Stimulated activated CD8-positive, alpha-beta memory T cell treated with anti-CD3 and anti-CD28 coated beads, Interleukin-2, amount 100 ng/mL, for 48 hours (primary cell): Measurements from ENCODE around the gene ERC2.

Experiments
- DNase-seq, 2 donors: peaks; one replicate each; pipeline ENCODE4 v3.0.0-alpha.2; 2020; ENCODE audit warnings: low read depth in 2 of 2

ERC2 gene

DNA sequence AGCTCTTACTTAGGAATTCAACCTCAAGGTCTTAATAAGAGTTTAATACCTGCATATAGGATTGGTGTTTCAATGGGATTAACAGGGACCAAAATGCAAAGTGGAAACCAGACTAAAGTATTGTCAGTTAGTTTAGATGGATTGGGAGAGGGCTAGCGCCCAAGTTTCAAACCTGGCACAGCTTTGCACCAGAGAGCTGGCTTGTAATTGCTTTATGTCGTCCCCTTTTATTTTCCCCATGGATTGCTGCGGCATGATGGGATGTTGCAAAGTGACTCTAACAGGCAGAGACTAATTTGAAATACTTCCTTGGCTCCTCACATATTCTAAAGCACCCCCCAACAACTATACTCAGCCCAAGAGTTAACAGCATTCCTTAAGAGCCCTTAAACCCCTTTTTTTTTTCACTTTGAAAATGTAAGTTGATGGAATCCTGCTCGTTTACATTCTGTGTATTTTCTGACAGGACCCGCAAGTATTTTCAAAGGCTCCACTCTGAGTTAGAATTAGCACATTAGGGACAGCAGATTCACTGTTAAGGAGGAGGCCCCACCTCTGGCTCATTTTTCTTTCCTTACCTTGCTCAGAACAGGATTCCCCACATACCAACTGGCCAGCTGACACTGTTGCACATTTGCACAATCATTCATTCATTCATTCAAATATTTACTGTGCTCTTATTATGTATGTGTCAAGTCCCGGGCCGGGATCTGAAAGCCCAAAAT lies 214.2 kb downstream of the ERC2 start:
- DNase-seq: no peak

DNA sequence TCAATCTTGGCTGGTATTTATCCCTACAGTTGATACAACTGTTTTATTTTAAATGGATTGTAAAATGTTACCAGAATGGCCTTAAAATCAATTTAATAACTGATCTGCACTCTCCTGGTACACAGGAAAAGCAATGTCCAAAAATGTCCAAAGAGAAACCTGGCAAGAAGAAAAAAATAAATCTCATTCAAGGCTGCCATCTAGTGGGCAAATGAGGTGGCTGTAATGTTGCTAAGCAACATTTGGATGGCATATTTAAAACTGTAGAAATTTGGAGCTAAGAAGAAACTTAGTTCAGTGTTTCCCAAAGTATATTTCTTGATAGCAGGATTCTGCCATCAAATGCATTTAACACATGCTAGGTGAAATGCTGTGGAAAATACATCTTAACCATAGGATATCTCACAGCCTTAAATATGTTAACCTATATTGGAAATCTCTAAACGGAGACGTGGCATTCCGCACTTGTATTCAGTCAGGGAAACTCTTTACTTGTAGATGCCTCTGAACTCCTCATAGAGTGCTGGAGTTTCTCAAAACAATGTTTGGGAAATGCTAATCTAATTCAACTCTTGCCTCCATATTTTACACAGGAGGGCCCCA lies 216.8 kb downstream of the ERC2 start:
- no peak for DNase-seq

DNA sequence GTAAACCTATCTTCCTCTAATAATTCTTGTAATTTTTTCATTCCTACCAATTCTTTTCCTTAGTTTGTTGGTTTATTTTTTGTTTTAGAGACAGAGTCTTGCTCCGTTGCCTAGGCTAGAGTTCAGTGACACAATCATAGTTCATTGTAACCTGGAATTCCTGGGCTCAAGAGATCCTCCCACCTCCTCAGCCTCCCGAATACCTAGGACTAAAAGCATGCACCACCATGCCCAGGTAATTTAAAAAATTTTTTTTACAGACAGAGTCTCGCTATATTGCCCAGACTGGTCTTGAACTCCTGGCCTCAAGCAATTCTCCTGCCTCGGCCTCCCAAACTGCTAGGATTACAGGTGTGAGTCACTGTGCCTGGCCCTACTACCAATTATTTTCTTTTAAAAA lies 220.2 kb downstream of the ERC2 start:
- DNase-seq: no peak

DNA sequence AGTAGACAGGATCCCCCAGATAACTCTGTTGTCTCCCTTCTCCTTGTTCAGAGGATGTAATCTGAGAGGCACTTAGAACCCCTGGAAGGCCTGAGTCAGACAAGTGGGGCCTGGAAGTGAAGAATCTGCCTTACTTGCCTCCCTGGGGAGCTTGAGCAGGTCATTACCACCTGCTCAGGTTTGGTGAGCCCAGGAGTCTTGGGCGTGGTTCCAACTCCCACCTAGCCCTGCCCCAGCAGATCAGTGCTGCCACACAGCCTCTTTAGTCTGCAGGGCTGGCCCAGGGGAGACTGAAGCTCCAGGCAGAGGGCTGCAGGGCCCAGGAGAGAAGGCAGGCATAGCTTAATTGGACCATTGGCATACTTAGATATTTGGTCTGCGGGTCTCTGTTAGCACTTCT lies 230.0 kb downstream of the ERC2 start:
- no peak for DNase-seq

DNA sequence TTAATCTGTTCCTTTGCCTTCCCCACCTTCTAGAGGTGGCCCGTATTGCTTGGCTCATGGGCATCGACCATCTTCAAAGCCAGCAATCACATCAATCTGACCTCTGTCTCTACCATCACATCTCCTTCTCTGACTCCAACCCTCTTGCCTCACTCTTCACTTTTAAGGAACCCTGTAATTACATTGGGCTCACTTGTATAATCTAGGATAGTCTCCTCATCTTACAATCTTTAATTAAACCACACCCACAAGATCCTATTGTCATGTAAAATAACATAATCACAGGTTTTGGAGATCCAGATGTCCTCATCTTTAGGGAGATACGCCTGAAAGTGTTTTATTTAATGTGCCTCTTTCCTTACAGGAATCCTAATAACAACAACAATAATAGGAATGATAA lies 234.5 kb downstream of the ERC2 start:
- DNase-seq: no peak

DNA sequence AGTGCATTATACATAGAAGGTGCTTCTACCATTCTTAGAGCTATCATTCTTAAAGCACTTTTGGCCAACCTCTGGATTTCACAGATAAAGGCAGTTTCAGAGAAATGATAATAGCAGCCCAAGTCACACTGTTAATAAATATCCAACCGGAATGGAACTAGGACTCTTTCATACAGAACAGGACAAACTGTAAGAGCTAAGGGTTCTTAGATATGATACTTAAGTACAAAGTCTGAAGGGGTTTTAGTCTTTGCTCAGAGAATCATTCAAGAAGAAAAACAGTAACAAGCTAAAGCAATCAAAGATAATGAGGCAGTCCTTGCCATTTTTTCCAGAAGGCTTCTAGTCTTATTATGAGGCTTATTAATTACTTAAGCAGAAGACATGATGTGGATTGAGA lies 239.0 kb downstream of the ERC2 start:
- no peak for DNase-seq

DNA sequence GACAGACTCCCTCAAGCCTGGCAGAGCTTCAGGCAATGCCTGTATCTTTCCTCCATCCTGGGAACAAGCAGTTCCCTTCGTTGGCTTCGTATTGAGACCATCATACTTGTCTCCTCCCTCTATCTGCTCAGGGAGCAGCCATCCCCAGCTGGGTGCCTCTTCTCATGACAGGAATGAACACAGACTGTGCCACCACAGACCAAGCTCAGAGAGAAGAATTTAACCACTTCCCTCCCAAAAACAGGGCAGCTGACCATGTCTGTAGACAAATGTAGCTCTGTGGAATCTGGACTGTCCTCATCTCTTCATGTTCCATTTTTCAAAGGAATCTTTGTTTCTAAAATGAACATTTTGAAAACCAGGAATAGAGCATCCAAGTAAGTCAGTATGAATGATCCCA lies 245.4 kb downstream of the ERC2 start:
- DNase-seq: no peak

DNA sequence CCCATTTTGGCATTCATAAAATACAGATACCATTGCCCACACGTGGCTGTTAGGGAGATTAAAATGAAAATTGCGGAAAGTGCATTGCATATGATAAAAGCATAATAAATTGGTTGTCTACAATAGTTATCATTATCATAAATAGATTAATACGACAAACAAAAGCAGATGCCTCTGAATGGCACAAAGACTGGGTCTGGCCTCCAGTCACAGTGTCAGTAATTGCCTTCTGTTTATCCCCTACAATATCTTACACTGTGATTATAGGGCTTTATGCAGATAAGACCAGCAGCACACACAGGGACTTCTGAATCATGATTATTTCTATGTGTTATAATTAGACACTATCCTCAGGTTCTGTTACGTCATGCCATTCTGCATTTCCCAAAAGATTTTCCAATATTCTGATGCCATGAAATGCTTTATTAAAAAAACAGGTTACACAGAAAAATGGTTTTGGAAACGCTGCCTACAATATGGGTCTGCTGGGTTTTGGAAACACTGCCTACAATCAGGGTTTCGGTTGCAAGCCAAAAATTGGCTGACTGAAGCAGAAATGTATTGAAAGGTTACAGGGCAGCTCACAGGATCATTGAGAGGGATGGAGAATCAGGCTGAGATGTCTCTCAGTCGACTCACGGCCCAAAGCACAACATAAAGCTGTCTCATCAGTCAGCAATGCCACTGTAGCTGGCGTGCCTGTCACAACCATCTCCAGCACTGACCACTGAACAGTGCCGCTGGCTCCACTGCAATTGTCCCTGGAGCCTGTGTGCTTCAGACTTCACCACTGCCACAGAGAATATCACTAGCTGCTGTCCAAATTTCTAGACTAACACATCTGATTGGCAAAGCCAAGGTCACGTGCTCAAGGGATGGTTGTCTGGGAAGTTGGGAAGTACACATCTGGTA lies 248.1 kb downstream of the ERC2 start:
- DNase-seq: no peak

DNA sequence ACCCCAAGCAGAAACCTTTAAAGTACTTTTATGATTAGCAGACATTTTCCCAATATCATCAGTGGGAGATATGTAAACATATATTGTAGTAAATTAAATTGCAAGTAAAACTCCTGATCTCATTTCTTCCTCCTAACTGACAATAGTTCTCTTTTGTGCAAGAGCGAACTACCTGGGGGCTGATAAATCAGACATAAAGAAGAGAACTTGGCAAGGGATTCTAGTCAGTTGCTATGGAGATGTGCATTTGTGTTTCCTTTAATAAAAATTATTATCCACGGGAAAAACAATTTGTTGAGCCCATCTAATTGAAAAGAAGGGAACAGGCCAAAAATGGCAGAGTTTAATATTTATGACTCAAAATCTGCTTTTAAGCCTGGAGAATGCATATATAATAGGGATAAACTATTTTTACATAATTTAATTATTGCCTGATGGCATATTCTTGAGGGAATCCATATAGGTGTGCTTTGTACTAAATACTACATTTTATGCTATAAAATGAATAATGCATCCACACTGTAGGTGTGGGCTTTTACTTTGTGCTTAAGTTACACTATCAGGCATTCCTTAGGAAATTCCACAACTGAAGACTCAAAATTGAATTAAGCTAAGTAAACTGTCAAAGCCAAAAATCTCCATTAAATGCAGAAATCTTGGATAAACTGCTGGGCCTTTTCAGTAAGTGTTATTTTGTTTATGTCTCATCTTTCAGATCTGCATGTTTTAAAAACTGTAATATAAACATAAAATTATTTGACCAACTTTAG lies 258.1 kb downstream of the ERC2 start:
- no peak for DNase-seq

DNA sequence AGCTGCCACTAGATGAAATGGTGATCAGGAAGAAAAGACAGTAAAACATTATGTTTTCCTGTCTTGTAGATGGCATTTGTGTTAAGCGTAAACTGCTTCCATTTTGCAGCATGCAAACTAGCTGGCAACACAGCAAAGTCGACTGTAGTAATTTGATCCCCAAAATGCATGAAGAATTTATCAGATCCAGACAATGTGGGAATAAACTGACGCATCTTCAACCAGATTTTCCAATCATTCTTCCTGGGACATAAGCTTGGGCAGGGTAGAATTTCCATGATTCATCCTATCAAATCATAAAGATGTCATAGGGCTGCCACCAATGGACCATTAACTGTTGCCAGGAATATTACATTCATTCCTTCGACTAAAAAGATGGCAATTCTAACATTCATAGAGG lies 260.3 kb downstream of the ERC2 start:
- no peak for DNase-seq

DNA sequence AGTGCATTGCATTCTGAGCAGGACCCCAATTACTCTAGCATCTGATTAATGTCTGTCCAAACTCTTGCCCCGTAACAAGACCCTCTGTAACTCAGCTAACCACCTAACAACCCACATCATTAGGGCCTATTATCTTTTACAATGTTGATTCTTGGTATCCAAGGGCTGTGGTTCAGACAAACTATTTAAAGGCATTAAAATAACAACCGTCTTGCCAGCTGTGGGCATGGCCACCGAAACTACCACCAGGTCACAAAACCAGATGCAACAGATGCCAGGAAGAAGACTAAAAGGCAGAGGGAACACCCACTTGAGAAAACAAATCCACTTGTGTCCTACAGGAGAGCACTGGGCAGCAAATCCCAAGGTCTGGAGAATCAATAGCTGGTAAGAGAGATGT lies 262.9 kb downstream of the ERC2 start:
- DNase-seq: no peak

DNA sequence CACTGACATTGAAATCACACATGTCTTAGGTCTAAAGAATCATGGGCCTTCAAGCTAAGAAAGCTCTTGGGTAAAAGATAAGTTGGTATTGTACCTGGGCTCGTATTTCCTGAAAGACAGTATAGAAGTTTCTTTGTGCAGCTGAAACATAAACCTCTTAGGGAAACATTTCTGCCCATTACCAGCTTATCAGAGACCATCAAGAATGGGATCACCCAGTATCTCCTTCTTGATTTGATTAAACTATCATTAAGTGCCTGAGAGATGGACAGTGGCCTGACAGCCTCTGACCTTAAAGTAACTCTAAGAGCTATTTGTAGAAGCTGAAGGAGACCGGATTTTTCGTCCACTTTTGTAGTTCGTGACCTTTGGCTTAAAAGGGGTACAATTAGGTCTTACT lies 265.3 kb downstream of the ERC2 start:
- no peak for DNase-seq

DNA sequence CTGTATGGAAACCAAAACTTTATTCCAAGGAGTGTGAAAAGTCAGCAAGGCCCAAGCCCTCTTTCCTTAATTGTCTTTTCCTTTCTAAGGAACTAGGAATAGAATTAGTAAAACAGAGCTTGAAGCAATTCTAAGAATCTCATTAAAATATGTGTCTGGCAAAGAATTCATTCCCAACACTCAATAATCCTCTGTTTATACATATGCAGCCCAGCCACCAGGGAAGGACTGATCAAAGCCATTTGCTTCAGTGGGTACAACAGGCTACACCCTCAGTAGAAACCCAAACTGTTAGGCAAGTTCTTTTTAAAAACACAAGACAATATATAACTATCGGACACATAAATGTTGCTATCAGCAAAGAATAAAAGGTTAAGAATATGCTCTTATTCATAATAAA lies 266.9 kb downstream of the ERC2 start:
- no peak for DNase-seq

DNA sequence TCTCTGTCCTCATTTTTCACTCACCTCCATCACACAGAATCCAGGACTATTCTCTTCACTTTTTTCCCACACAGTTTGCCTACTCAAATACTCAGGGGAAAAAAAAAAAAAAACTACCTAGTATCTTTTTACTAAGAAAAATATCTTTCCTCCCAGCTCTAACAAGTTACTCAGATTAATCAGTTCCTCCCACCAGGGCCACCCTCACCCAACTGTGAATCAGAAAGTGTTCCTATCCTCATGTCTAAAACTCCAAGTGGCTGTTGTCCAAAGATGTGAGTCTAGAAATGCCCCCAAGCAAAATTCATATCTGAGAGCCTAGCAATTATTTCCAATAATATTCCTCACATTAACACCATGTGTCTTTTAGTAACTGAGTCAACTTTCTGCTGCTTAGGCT lies 268.0 kb downstream of the ERC2 start:
- DNase-seq: no peak

DNA sequence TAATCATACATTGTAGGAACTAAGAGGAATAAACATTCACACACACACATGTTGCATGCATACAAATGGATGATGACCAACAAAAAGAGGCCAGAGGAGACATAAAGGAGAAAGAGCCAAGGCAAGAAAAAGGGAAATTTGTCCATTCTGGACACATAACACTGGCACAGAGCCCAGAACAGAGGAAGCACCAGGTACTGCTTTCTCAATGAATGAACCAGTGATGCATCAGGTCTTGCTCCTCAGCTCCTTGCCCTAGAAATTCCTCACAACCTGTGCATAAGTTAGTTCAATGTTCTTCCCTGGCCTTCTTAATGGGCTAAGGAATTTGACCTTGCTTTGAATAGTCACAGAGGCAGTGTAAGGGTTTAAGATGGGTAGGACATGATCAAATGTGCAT lies 270.3 kb downstream of the ERC2 start:
- no peak for DNase-seq

DNA sequence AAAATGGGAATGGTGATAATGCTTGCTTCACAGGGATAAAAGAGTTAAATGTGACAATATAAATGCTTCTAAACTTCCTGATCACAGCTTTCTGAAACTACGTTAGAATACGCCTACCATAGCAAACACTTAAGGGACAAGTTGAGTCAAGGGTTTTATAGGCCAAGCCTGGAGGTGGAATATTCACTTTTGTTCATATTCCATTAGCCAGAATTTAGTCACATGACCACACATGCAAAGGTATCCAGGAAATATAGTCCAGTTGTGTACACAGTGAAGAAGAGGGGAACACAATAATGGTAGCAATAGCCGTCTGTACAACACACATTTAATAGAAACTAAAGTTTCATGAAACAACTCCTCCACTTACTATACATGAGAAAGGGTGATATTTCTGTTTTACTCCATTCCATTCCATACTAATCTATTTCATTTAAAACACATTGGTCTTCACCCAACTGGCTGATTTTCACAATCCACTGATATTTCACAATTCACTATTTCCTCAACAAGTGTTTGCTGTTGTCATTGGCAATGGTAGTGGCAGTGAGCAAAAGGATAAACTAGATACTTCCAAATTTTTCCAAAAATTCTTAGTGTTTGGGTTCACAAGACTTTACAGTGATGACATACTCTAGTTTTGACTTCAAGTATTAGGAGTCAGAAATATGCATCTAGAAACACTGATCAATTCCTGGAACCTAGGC lies 270.9 kb downstream of the ERC2 start:
- no peak for DNase-seq

DNA sequence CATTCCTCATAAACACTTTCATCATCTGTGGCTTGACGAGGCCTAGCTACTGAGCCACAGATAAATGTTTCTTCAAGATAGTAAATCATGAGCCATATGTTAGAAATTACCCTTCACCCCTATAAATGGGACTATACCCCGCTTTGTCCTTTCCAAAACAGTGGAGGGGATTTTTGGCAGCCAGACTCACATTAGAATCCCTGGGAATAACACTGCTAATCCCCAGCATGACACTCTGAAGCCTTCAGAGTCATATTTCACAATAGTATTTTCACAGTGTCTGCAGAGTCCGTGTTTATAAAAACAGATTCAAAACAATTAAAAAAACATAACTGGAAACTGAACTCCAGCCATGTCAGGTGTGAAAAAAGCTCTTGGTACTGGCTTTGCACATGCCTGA lies 271.6 kb downstream of the ERC2 start:
- no peak for DNase-seq

DNA sequence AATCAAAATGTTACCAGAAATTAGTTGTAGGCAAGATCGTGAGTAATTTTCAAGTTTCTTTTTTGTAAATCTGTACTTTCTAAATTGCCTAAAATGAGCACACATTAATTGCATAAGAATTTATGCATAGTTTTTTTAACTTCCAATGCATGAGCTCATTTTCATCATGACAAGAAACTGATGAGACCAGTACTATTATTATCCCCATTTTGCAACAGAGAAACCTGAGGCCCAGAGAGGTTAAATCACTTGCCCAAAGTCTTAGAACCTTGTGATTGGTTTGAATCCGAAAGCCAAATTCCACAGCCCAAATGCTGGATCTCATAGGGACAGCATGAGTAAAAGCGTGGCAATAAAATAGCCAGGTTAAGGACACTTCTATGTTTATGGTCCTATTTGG lies 274.7 kb downstream of the ERC2 start:
- no peak for DNase-seq

DNA sequence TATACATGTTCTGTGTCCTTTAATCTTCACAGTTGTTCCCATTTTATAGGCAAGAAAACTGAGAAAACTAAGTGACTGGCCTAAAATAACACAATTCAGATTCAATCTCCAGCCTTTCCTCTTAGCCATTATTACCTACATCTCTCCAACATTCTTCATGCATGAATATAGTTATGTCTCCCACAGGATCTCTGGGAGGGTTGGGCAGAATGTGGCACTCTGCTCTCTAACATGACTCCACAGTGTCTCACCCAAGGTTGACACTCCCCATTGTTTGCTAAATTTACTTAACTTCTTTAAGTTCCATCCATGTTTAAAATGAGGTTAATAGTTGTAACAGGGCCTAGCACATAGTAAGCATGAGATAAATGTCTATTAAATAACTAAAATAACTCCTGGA lies 276.3 kb downstream of the ERC2 start:
- no peak for DNase-seq

DNA sequence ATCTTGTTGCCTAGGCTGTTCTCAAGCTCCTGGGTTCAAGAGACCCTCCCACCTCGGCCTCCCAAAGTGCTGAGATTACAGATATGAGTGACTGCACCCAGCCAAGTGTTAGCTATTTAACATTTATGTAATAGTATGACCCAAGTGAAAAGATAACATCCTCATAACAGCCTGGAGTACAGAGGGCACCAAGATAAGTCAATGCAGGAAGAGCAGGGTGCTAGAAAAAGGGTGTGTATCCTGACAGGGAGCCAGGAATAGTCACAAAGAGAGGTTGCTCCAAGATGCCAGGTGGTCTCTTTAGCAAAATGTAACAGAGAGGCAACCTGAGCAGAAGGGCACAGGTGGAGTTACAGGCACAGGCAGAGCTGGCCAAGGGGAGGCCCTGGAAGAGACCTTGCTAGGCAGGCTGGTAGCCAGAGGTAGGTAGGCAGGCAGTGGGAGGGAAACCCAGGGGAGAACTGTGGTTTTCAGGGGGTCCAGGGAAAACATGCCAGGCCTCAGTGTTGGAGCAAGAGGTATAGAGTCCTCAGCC lies 277.4 kb downstream of the ERC2 start:
- no peak for DNase-seq

DNA sequence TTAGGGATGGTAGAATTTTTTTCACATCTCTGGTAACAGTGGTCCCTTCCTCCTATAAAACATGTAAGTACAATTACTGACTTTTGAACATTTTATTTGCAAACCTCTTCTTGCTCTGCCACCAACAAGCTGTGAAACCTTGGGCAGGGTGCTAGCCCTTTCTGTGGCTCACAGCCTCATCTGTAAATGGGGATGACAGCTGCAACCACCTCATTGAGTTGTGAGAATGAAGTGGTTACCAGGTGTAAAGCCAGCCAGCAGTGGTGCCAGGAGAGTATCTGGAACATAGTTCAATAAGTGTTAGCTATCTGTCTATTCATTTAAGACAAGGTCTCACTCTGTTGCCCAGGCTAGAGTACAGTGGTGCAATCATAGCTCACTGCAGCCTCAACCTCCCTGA lies 278.1 kb downstream of the ERC2 start:
- no peak for DNase-seq
